HepG2 (cell line): ENCODE data around the gene IL17C. TPM values are rescaled to one million over a fixed set of nuclear protein-coding genes. Genes with fewer than 3 reads are reported as not detected.

Experiments used
- CENPT ChIP-seq: sonication (generic); formaldehyde crosslinking; IDR thresholded peaks from 2 replicates; pipeline ENCODE4 v1.8.0; 2022; ENCODE audit warnings: low read depth, mild to moderate bottlenecking, moderate library complexity, missing genetic modification reagents
- CSRNP1 ChIP-seq: sonication (generic); formaldehyde crosslinking; IDR thresholded peaks from 2 replicates; pipeline ENCODE4 v1.8.1; 2023; ENCODE audit warnings: mild to moderate bottlenecking, missing genetic modification reagents
- HBP1 ChIP-seq: IDR thresholded peaks from 2 replicates; pipeline ENCODE4 v1.6.1; 2016; ENCODE audit warnings: low read depth, control low read depth
- HMG20A ChIP-seq: IDR thresholded peaks from 2 replicates; pipeline ENCODE4 v1.6.1; 2016; ENCODE audit warnings: borderline replicate concordance
- SALL1 ChIP-seq: sonication (generic); formaldehyde crosslinking; IDR thresholded peaks from 2 replicates; pipeline ENCODE4 v1.8.0; 2022; ENCODE audit warnings: mild to moderate bottlenecking, missing genetic modification reagents
- SAP130 ChIP-seq: IDR thresholded peaks from 2 replicates; pipeline ENCODE4 v1.6.1; 2016; ENCODE audit warnings: low read depth
- ZNF24 ChIP-seq: fragments of 450-650 bp; IDR thresholded peaks from 2 replicates; pipeline ENCODE4 v1.6.1; 2017; ENCODE audit warnings: antibody characterized with exemption, mild to moderate bottlenecking
- ZNF256 ChIP-seq: sonication (generic); formaldehyde crosslinking; conservative IDR thresholded peaks from 2 replicates; pipeline ENCODE4 v1.4.0; 2020; ENCODE audit warnings: missing genetic modification reagents
- ZNF432 ChIP-seq: sonication (generic); formaldehyde crosslinking; IDR thresholded peaks from 2 replicates; pipeline ENCODE4 v1.5.0; 2020; ENCODE audit warnings: missing genetic modification reagents, mild to moderate bottlenecking, borderline replicate concordance
- ZNF468 ChIP-seq: sonication (generic); formaldehyde crosslinking; IDR thresholded peaks from 2 replicates; pipeline ENCODE4 v1.8.0; 2022; ENCODE audit warnings: mild to moderate bottlenecking, moderate library complexity, missing genetic modification reagents
- ZNF614 ChIP-seq: IDR thresholded peaks from 2 replicates; pipeline ENCODE4 v1.6.1; 2018; ENCODE audit warnings: missing biosample characterization, missing genetic modification reagents, inconsistent platforms, borderline replicate concordance
- ZNF687 ChIP-seq: sonication (generic); formaldehyde crosslinking; IDR thresholded peaks from 2 replicates; pipeline ENCODE4 v1.5.1; 2020; ENCODE audit warnings: mild to moderate bottlenecking, missing genetic modification reagents, moderate library complexity
- ZNF883 ChIP-seq: sonication (generic); formaldehyde crosslinking; IDR thresholded peaks from 2 replicates; pipeline ENCODE4 v1.5.1; 2020; ENCODE audit warnings: mild to moderate bottlenecking, missing genetic modification reagents; ENCODE audit errors: not compliant biosample characterization
- polyA plus RNA-seq, 8 experiments: library from polyadenylated mRNA; depleted of rRNA in 3 of 8; stranded (reverse) in 7 of 8; unstranded in 1 of 8; fragments of >200 nt; fragmentation: Illumina TruSeq in 4 of 8; extraction: Trizol in 4 of 8; gene quantifications; 2 replicates each; pipeline versions ENCODE4 v1.2.1 to v1.2.3, GENCODE V29; 2011 to 2016; ENCODE audit warnings: low read depth in 4 of 8, missing spikeins in 1 of 8, mixed read lengths in 1 of 8; ENCODE audit not compliant: insufficient read depth in 1 of 8
- total RNA-seq, 5 experiments: library from RNA; depleted of rRNA; stranded (reverse); fragments of >200 nt; fragmentation: Illumina TruSeq; extraction: Trizol; gene quantifications; 2 replicates each; pipeline ENCODE4 v1.2.3, GENCODE V29; 2016; ENCODE audit warnings: low read depth in 1 of 5
- TF ChIP-seq, protein P1 (sequence below): sonication (generic); formaldehyde crosslinking; conservative IDR thresholded peaks from 2 replicates; pipeline ENCODE4 v1.5.0; 2020; ENCODE audit warnings: missing genetic modification reagents
- TF ChIP-seq, protein P2 (sequence below): sonication (generic); formaldehyde crosslinking; IDR thresholded peaks from 2 replicates; pipeline ENCODE4 v1.8.1; 2023; ENCODE audit warnings: missing genetic modification reagents, inconsistent platforms, borderline replicate concordance
- TF ChIP-seq, protein P3 (sequence below): sonication (generic); formaldehyde crosslinking; IDR thresholded peaks from 2 replicates; pipeline ENCODE4 v1.4.0; 2020; ENCODE audit warnings: missing genetic modification reagents, borderline replicate concordance

IL17C gene
- total and polyA plus RNA-seq, 2 of the 13 experiments (the other 11 are each of a cell fraction or from before 2014, with no cell fraction given): not detected

- TF ChIP-seq ZNF883: peak; percentile 49
- TF ChIP-seq, protein P1, sequence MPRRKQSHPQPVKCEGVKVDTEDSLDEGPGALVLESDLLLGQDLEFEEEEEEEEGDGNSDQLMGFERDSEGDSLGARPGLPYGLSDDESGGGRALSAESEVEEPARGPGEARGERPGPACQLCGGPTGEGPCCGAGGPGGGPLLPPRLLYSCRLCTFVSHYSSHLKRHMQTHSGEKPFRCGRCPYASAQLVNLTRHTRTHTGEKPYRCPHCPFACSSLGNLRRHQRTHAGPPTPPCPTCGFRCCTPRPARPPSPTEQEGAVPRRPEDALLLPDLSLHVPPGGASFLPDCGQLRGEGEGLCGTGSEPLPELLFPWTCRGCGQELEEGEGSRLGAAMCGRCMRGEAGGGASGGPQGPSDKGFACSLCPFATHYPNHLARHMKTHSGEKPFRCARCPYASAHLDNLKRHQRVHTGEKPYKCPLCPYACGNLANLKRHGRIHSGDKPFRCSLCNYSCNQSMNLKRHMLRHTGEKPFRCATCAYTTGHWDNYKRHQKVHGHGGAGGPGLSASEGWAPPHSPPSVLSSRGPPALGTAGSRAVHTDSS: no peak
- peak; percentile 57 for TF ChIP-seq SALL1 (CRISPR knock-in tag)
- peak; percentile 51; the same call in 1 of the 2 replicates for TF ChIP-seq SAP130 (CRISPR knock-in tag)
- TF ChIP-seq ZNF24: no peak
- TF ChIP-seq, protein P2, sequence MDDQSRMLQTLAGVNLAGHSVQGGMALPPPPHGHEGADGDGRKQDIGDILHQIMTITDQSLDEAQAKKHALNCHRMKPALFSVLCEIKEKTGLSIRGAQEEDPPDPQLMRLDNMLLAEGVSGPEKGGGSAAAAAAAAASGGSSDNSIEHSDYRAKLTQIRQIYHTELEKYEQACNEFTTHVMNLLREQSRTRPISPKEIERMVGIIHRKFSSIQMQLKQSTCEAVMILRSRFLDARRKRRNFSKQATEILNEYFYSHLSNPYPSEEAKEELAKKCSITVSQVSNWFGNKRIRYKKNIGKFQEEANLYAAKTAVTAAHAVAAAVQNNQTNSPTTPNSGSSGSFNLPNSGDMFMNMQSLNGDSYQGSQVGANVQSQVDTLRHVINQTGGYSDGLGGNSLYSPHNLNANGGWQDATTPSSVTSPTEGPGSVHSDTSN: no peak
- peak; percentile 61 for TF ChIP-seq ZNF687
- TF ChIP-seq CSRNP1 (CRISPR knock-in tag): no peak; the same call in 1 of the 2 replicates
- TF ChIP-seq ZNF468: no peak
- peak; percentile 40; the same call in 1 of the 2 replicates for TF ChIP-seq ZNF614 (CRISPR knock-in tag)
- no peak for TF ChIP-seq HMG20A (CRISPR knock-in tag)
- TF ChIP-seq, protein P3, sequence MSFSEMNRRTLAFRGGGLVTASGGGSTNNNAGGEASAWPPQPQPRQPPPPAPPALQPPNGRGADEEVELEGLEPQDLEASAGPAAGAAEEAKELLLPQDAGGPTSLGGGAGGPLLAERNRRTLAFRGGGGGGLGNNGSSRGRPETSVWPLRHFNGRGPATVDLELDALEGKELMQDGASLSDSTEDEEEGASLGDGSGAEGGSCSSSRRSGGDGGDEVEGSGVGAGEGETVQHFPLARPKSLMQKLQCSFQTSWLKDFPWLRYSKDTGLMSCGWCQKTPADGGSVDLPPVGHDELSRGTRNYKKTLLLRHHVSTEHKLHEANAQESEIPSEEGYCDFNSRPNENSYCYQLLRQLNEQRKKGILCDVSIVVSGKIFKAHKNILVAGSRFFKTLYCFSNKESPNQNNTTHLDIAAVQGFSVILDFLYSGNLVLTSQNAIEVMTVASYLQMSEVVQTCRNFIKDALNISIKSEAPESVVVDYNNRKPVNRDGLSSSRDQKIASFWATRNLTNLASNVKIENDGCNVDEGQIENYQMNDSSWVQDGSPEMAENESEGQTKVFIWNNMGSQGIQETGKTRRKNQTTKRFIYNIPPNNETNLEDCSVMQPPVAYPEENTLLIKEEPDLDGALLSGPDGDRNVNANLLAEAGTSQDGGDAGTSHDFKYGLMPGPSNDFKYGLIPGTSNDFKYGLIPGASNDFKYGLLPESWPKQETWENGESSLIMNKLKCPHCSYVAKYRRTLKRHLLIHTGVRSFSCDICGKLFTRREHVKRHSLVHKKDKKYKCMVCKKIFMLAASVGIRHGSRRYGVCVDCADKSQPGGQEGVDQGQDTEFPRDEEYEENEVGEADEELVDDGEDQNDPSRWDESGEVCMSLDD: no peak
- no peak for TF ChIP-seq HBP1 (CRISPR knock-in tag)
- no peak for TF ChIP-seq CENPT (CRISPR knock-in tag)
- no peak for TF ChIP-seq ZNF256 (CRISPR knock-in tag)
- no peak for TF ChIP-seq ZNF432 (CRISPR knock-in tag)
Observed at GRCh38 chr16:88681084-88681680, 42.8 kb downstream of the IL17C start (continued).
